H54 (cell line): Measurements from ENCODE around the gene MLLT1.

Experiments used
- DNase-seq: peaks from one replicate; pipeline ENCODE4 v3.0.0; 2011; ENCODE audit warnings: low spot score, mixed read lengths; ENCODE audit not compliant: insufficient read length
- FAIRE-seq: peaks from 3 replicates; lab custom pipeline; 2011; peaks lifted over from hg19 to GRCh38; lab: Jason Lieb, UNC
- POLR2A ChIP-seq: IDR thresholded peaks from 2 replicates; pipeline ENCODE4 v1.6.1; 2011; ENCODE audit warnings: low read depth, mild to moderate bottlenecking, low read length

The MLLT1 gene

GRCh38 chr19:6271251-6271650 is 8.5 kb downstream of the MLLT1 start:
- FAIRE-seq (no peak), DNase-seq (no peak)
- TF ChIP-seq POLR2A, result no peak

- FAIRE-seq, result no peak
- no peak for TF ChIP-seq POLR2A
- DNase-seq, result no peak
Observed at GRCh38 chr19:6270822-6271221, 9.0 kb downstream of the MLLT1 start.

DNA sequence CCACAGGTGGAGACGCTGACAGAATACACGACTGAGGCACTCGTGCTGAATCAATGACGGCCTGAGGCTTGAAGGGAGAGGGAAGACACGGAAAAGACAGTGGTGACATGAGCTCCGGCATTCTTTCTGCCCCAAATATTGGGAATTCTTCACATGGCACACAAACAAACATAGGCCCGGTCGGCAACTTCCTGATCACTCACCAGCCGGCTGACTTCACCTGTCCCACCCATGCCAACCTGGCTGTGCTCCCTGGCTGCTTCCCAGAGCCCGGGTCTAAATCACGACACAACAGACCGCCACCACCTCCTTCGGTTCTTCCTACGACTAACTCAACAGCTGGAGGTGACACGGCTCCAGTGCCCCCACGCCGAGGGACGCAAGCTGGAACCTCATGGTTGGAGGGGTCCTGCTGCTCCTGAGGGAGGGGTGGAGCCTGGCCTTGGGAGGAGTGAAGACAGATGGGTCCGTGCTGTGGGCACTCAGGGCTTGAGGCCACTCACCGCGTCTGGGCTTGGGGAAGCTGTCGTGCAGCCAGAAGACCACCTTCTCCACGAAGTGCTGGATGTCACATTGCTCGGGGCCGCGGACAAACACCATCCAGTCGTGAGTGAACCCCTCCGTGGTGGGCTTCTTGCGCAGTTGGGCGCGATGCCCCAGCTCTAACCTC is 9.6 kb downstream of the MLLT1 start:
- DNase-seq (no peak), FAIRE-seq (no peak)
- no peak for TF ChIP-seq POLR2A

GRCh38 chr19:6269101-6269886 is 10.5 kb downstream of the MLLT1 start:
- no peak for FAIRE-seq
- no peak for TF ChIP-seq POLR2A
- no peak for DNase-seq

DNA sequence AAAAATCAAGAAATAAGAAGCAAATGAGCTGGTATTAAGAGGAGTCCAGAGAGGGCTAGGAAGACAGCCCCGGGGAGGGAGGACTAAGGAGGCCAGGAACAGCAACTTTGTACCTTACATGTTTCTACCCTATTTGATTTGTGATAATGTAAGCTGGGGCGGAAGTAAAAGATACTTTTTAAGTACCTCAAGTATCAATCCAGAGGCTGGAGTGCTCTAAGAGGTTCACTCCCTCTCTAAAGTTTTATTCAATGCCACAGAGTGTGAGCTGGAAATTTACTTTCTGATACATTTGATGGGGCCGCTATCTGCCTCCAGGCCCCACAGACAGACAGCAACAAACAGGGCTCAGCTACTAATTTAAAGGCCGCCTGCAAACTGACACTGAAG is 11.4 kb downstream of the MLLT1 start:
- DNase-seq (no peak), FAIRE-seq (no peak)
- no peak for TF ChIP-seq POLR2A

- TF ChIP-seq POLR2A, result no peak
- DNase-seq (no peak), FAIRE-seq (no peak)
Observed at GRCh38 chr19:6267552-6268381, 12.0 kb downstream of the MLLT1 start.

DNA sequence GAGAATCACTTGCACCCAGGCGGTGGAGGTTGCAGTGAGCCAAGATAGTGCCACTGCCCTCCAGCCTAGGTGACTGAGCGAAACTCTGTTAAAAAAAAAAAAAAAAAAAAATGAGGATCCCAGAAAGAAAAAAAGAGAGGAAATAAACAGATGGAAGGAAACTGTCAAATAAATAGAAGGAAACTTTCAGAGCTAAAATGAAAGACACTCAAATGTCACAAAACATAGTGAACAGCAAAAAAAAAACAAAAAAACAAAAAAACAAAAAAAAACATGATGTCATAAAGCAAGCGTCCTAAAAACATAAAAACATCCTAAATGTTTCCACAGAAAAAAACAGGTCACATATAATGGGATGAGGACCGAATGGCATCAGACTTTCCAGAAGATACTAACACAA is 15.0 kb downstream of the MLLT1 start:
- no peak for FAIRE-seq
- TF ChIP-seq POLR2A, result no peak
- no peak for DNase-seq

GRCh38 chr19:6263735-6264444 is 15.9 kb downstream of the MLLT1 start:
- no peak for TF ChIP-seq POLR2A
- no peak for FAIRE-seq

GRCh38 chr19:6263306-6263705 is 16.5 kb downstream of the MLLT1 start:
- FAIRE-seq, result no peak
- DNase-seq, result no peak
- TF ChIP-seq POLR2A, result no peak

More at GRCh38 chr19:6263735-6264444, 15.9 kb downstream of the MLLT1 start:
- no peak for DNase-seq

DNA sequence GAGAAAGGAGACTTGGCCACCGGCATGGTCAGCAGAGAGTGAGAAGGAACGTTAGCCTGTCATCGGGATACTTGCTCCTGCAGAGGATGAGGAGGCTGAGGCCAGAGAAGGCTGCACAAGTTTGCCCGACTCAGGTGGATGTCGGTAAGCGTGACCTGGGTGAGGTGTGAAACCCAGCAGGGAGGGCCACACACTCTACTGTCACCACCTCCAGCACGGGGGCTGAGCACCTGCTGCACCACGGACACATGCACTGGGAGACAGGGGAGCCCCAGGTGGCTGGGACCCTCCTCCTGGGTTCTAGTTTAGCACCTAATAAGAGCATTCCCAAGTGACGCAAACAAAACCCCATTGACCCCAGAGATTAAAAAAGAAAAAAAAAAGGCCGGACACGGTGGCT is 17.3 kb downstream of the MLLT1 start:
- DNase-seq (no peak), FAIRE-seq (no peak)
- TF ChIP-seq POLR2A, result no peak

DNA sequence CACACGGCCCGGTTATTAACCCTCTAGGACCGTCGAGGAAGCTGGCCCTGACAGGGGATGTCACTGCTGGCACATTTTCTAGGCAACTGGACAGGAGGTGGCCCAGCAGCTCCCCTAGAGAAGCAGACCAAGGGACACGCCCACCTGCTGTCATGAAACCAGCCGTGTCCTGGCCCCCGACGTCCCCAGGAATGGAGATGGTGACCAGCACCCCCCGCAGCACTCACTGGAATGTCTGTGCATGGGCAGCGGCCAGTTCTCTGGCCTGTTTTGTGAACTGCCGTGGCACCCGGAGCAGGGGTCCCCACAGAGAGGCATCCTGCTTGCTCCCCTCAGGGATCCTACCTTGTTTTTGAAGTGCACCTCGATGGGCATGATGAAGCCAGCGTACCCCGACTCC is 17.9 kb downstream of the MLLT1 start:
- TF ChIP-seq POLR2A, result no peak
- DNase-seq (no peak), FAIRE-seq (no peak)

DNA sequence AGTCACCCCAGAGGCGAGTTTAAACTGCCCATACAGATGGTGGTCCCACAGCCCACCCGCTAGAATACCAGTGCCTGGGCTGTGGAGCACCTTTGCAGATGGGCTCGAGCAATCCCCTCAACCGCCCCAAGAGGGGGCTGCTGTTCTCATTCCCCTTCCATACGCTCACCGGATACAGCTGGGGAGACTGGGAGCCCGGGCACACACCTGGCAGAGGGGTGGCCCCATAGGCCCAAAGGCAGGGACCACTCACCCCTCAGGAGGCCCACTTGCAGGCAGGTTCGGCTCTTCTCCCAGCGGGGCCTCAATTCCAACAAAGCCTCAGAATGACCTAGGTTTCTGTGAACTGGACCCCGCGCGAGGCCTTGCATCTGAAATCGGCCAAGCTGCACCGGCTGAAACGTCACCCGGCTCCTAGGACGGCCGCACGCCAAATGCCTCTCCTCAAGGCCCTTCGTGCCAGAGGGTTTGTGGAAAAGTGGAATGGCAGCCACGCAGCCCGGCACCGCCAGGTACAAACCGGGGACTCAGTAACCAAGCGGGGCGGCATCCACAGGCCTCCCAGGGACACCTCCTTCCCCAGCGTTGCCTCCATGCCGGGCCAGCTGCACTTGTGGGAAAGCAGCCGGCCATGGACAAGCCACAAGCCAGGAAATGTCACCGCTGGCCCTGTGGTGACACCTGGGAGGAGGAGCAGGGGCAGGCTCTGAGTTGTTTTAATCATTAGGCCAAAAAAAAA is 18.7 kb downstream of the MLLT1 start:
- DNase-seq (no peak), FAIRE-seq (no peak)
- no peak for TF ChIP-seq POLR2A

- DNase-seq (no peak), FAIRE-seq (no peak)
- no peak for TF ChIP-seq POLR2A
Observed at GRCh38 chr19:6260376-6260775, 19.4 kb downstream of the MLLT1 start.
